ENCODE measurements around the gene THG1L.

DNA sequence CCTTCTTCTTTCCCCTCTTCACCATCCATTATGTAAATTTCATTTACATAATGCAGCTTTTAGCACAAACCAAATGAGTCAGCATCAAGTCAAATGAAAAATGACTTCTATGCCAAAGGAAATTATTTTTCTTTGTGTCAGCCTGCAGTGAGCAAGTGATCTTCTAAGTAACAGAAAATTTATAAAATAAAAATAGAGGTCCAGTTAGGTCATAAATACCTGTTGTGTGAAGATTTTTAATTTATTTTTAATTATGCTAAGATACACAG, 16.7 kb upstream of the THG1L start:
- TF ChIP-seq, protein P1, sequence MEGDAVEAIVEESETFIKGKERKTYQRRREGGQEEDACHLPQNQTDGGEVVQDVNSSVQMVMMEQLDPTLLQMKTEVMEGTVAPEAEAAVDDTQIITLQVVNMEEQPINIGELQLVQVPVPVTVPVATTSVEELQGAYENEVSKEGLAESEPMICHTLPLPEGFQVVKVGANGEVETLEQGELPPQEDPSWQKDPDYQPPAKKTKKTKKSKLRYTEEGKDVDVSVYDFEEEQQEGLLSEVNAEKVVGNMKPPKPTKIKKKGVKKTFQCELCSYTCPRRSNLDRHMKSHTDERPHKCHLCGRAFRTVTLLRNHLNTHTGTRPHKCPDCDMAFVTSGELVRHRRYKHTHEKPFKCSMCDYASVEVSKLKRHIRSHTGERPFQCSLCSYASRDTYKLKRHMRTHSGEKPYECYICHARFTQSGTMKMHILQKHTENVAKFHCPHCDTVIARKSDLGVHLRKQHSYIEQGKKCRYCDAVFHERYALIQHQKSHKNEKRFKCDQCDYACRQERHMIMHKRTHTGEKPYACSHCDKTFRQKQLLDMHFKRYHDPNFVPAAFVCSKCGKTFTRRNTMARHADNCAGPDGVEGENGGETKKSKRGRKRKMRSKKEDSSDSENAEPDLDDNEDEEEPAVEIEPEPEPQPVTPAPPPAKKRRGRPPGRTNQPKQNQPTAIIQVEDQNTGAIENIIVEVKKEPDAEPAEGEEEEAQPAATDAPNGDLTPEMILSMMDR (IDR thresholded peaks at IDR 0.05 in 8 of 11, conservative IDR thresholded peaks at IDR 0.05 in 3 of 11): no peak
- no peak for TF ChIP-seq POLR2A (IDR thresholded peaks at IDR 0.05)
